Panc1 (cell line): ENCODE measurements around the gene MPC1. TPM values are rescaled to one million over a fixed set of nuclear protein-coding genes. Genes with fewer than 3 reads are reported as not detected.

Source experiments
- ATAC-seq: fragments of 200-7000 bp; cut with Tn5 transposase; 2 replicates; pipeline ENCODE4 v1.9.1; 2020; ENCODE audit warnings: mild to moderate bottlenecking, moderate library complexity
- BruUV-seq: library from RNA; stranded (reverse); fragments of 400-500 nt; replicated peaks from 2 replicates; lab custom pipeline; 2021; lab: Mats Ljungman, UMichigan
- CTCF ChIA-PET: fragments of 300-600 bp; sonication (Branson Sonifier 250); formaldehyde crosslinking; loops from one replicate; lab custom pipeline; 2022; ENCODE audit warnings: antibody characterized with exemption; lab: Charles Lee
- POLR2A ChIA-PET: fragments of 300-600 bp; sonication (Branson Sonifier 250); formaldehyde crosslinking; loops from one replicate; lab custom pipeline; 2022; ENCODE audit warnings: antibody characterized with exemption; lab: Charles Lee
- DNase-seq: peaks from one replicate; pipeline ENCODE4 v3.0.0-alpha.2; 2010; ENCODE audit warnings: low read depth, low spot score
- H3K27ac ChIP-seq: 2 replicates; pipeline ENCODE4 v1.5.1; 2011; ENCODE audit warnings: mild to moderate bottlenecking, low read length, inconsistent platforms
- H3K27me3 ChIP-seq: fragments of 200-500 bp; sonication (Bioruptor generic); 2 replicates; pipeline ENCODE4 v1.6.0; 2014; ENCODE audit warnings: low read length, inconsistent platforms; ENCODE audit not compliant: control insufficient read depth, insufficient read depth
- H3K36me3 ChIP-seq: fragments of 200-500 bp; sonication (Bioruptor generic); 2 replicates; pipeline ENCODE4 v1.5.1; 2014; ENCODE audit warnings: inconsistent platforms, mild to moderate bottlenecking, low read length, moderate library complexity; ENCODE audit not compliant: control insufficient read depth, insufficient read depth
- H3K4me1 ChIP-seq: 2 replicates; pipeline ENCODE4 v1.5.1; 2011; ENCODE audit warnings: inconsistent platforms, mild to moderate bottlenecking, low read length, moderate library complexity; ENCODE audit not compliant: control insufficient read depth, insufficient read depth
- H3K4me3 ChIP-seq, 2 experiments: 2 replicates each; pipeline ENCODE4 v1.5.1; 2011 to 2012; ENCODE audit warnings: low read depth in 2 of 2, low read length in 2 of 2, mild to moderate bottlenecking in 2 of 2, inconsistent platforms in 1 of 2, moderate library complexity in 1 of 2
- H3K9me3 ChIP-seq: fragments of 200-500 bp; sonication (Bioruptor generic); 2 replicates; pipeline ENCODE4 v1.5.1; 2014; ENCODE audit warnings: low read depth, mild to moderate bottlenecking, inconsistent platforms, low read length, moderate library complexity; ENCODE audit not compliant: control insufficient read depth, insufficient read depth
- POLR2AphosphoS5 ChIP-seq: IDR thresholded peaks from 2 replicates; pipeline ENCODE4 v1.6.1; 2012; ENCODE audit warnings: mild to moderate bottlenecking, low read depth, low read length, moderate library complexity
- SIN3A ChIP-seq: IDR thresholded peaks from 2 replicates; pipeline ENCODE4 v1.6.1; 2012; ENCODE audit warnings: low read depth, mild to moderate bottlenecking, low read length, moderate library complexity, borderline replicate concordance; ENCODE audit not compliant: insufficient read depth
- TCF7L2 ChIP-seq: IDR thresholded peaks from 2 replicates; pipeline ENCODE4 v1.6.1; 2011; ENCODE audit warnings: mild to moderate bottlenecking, low read depth, low read length, inconsistent platforms
- in situ Hi-C: cut with HindIII; loops from 2 replicates; pipeline ENCODE4 v1.10.0; 2016; ENCODE audit warnings: low sequenced_read_pairs, low pct_unique_long_range_greater_than_20kb
- intact Hi-C: fragments of 100-400 bp; cut with micrococcal nuclease; formaldehyde crosslinking; loops from one replicate; pipeline ENCODE4 v1.10.0; 2022; ENCODE audit not compliant: unreplicated experiment
- total RNA-seq: library from RNA; stranded (reverse); gene quantifications from one replicate; pipeline ENCODE4 v1.2.1, GENCODE V29; 2021; ENCODE audit not compliant: unreplicated experiment
- TF ChIP-seq, protein P1 (sequence below), 2 experiments: IDR thresholded peaks; 2 replicates each; pipeline ENCODE4 v1.6.1; 2011 to 2012; ENCODE audit warnings: low read depth in 2 of 2, control low read depth in 1 of 2, low read length in 1 of 2, mild to moderate bottlenecking in 1 of 2, moderate library complexity in 1 of 2; ENCODE audit not compliant: insufficient read depth in 1 of 2
- TF ChIP-seq, protein P2 (sequence below): fragments of 450-650 bp; IDR thresholded peaks from 2 replicates; pipeline ENCODE4 v1.5.1; 2017; ENCODE audit warnings: mild to moderate bottlenecking

MPC1 gene
- total RNA-seq, 1 experiment from 2014 or later = 7.0 TPM

DNA sequence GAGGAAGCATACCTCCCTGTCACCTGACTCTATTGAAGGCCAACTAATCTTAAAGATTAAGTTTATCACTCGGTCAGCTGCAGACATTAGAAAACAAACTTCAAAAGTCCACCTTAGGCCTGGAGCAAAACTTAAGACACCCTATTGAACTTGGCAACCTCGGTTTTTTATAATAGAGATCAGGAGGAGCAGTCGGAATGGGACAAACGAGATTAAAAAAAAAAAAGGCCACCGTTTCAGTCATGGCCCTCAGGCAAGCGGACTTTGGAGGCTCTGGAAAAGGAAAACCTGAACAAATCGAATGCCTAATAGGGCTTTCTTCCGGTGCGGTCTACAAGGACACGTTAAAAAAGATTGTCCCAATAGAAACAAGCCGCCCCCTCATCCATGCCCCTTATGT is 67.3 kb downstream of the MPC1 start:
- no peak for ATAC-seq
- H3K9me3 ChIP-seq = no peaks in the 10 kb centered on the region
- BruUV-seq = no TSS peak
- no peaks in the 10 kb centered on the region for H3K4me1 ChIP-seq
- POLR2A ChIA-PET = no interaction called here
- H3K4me3 ChIP-seq = no peak overlapping the region
- TF ChIP-seq SIN3A = no peak
- TF ChIP-seq, protein P1, sequence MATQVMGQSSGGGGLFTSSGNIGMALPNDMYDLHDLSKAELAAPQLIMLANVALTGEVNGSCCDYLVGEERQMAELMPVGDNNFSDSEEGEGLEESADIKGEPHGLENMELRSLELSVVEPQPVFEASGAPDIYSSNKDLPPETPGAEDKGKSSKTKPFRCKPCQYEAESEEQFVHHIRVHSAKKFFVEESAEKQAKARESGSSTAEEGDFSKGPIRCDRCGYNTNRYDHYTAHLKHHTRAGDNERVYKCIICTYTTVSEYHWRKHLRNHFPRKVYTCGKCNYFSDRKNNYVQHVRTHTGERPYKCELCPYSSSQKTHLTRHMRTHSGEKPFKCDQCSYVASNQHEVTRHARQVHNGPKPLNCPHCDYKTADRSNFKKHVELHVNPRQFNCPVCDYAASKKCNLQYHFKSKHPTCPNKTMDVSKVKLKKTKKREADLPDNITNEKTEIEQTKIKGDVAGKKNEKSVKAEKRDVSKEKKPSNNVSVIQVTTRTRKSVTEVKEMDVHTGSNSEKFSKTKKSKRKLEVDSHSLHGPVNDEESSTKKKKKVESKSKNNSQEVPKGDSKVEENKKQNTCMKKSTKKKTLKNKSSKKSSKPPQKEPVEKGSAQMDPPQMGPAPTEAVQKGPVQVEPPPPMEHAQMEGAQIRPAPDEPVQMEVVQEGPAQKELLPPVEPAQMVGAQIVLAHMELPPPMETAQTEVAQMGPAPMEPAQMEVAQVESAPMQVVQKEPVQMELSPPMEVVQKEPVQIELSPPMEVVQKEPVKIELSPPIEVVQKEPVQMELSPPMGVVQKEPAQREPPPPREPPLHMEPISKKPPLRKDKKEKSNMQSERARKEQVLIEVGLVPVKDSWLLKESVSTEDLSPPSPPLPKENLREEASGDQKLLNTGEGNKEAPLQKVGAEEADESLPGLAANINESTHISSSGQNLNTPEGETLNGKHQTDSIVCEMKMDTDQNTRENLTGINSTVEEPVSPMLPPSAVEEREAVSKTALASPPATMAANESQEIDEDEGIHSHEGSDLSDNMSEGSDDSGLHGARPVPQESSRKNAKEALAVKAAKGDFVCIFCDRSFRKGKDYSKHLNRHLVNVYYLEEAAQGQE (IDR thresholded peaks at IDR 0.05; ENCODE audit: insufficient read depth in 1 of 2, low read depth in 2 of 2, low read length in 1 of 2) = no peak
- TF ChIP-seq POLR2AphosphoS5 = no peak
- TF ChIP-seq TCF7L2 = no peak
- TF ChIP-seq, protein P2, sequence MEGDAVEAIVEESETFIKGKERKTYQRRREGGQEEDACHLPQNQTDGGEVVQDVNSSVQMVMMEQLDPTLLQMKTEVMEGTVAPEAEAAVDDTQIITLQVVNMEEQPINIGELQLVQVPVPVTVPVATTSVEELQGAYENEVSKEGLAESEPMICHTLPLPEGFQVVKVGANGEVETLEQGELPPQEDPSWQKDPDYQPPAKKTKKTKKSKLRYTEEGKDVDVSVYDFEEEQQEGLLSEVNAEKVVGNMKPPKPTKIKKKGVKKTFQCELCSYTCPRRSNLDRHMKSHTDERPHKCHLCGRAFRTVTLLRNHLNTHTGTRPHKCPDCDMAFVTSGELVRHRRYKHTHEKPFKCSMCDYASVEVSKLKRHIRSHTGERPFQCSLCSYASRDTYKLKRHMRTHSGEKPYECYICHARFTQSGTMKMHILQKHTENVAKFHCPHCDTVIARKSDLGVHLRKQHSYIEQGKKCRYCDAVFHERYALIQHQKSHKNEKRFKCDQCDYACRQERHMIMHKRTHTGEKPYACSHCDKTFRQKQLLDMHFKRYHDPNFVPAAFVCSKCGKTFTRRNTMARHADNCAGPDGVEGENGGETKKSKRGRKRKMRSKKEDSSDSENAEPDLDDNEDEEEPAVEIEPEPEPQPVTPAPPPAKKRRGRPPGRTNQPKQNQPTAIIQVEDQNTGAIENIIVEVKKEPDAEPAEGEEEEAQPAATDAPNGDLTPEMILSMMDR = no peak
- CTCF ChIA-PET = no interaction called here
- no peak overlapping the region for H3K27ac ChIP-seq
- no peak for DNase-seq
- intact Hi-C loops (no loop called here), in situ Hi-C loops (no loop called here)
- H3K36me3 ChIP-seq = no peaks in the 10 kb centered on the region
- H3K27me3 ChIP-seq = no peaks in the 10 kb centered on the region

Other genes with a start within 250 kb of the MPC1 start
- not detected for gene TBXT, start 215.1 kb downstream of the MPC1 start, total RNA-seq
- gene PRR18, start 74.5 kb downstream of the MPC1 start, total RNA-seq = 0.23 TPM
- 54.1 TPM for gene SFT2D1, start 40.4 kb downstream of the MPC1 start, total RNA-seq
- 0.13 TPM for gene RAMACL, start 203.7 kb upstream of the MPC1 start, total RNA-seq
- gene RPS6KA2, start 244.3 kb upstream of the MPC1 start, total RNA-seq = 4.1 TPM